Trophoblast cell (in vitro differentiated cells and primary cell): ENCODE measurements around the gene GTF2F2.

Experiments
- DNase-seq, 2 donors: peaks; one replicate each; pipeline ENCODE4 v3.0.0-alpha.2; 2016
- H2AFZ ChIP-seq: 2 replicates; pipeline ENCODE4 v1.6.1; 2013; ENCODE audit warnings: low read length, moderate library complexity, mild to moderate bottlenecking; ENCODE audit not compliant: insufficient read depth, poor library complexity
- H2AK5ac ChIP-seq: 2 replicates; pipeline ENCODE4 v1.6.1; 2013; ENCODE audit warnings: mild to moderate bottlenecking, low read length
- H2BK120ac ChIP-seq: 2 replicates; pipeline ENCODE4 v1.6.1; 2013; ENCODE audit warnings: low read length, mild to moderate bottlenecking, moderate library complexity; ENCODE audit not compliant: insufficient read depth, poor library complexity
- H2BK12ac ChIP-seq: 2 replicates; pipeline ENCODE4 v1.6.1; 2013; ENCODE audit warnings: mild to moderate bottlenecking, low read length, moderate library complexity
- H2BK5ac ChIP-seq: 2 replicates; pipeline ENCODE4 v1.6.1; 2013; ENCODE audit warnings: low read length, low read depth, moderate library complexity, mild to moderate bottlenecking; ENCODE audit not compliant: poor library complexity
- H3K14ac ChIP-seq: 2 replicates; pipeline ENCODE4 v1.6.1; 2013; ENCODE audit warnings: mild to moderate bottlenecking, low read length
- H3K18ac ChIP-seq: 2 replicates; pipeline ENCODE4 v1.6.1; 2013; ENCODE audit warnings: mild to moderate bottlenecking, low read length
- H3K23ac ChIP-seq: 2 replicates; pipeline ENCODE4 v1.6.1; 2013; ENCODE audit warnings: low read length
- H3K27ac ChIP-seq: 2 replicates; pipeline ENCODE4 v1.5.1; 2013; ENCODE audit warnings: low read depth, mild to moderate bottlenecking, inconsistent platforms, low read length, moderate library complexity
- H3K27me3 ChIP-seq: 2 replicates; pipeline ENCODE4 v1.6.1; 2013; ENCODE audit warnings: inconsistent platforms, mild to moderate bottlenecking, low read length, moderate library complexity; ENCODE audit not compliant: insufficient read depth
- H3K36me3 ChIP-seq, 2 experiments: 1 replicate in 1 of 2; 2 replicates in 1 of 2; pipeline ENCODE4 v1.6.1; 2013; ENCODE audit warnings: low read length in 2 of 2, mild to moderate bottlenecking in 2 of 2, moderate library complexity in 1 of 2; ENCODE audit not compliant: insufficient read depth in 2 of 2, control insufficient read depth in 1 of 2
- H3K4ac ChIP-seq: 2 replicates; pipeline ENCODE4 v1.6.1; 2013; ENCODE audit warnings: low read depth, mild to moderate bottlenecking, low read length, moderate library complexity
- H3K4me1 ChIP-seq, 2 experiments: 1 replicate in 1 of 2; 2 replicates in 1 of 2; pipeline ENCODE4 v1.6.1; 2013; ENCODE audit warnings: low read length in 2 of 2, mild to moderate bottlenecking in 2 of 2, moderate library complexity in 1 of 2; ENCODE audit not compliant: insufficient read depth in 2 of 2, control insufficient read depth in 1 of 2
- H3K4me2 ChIP-seq: 2 replicates; pipeline ENCODE4 v1.6.1; 2013; ENCODE audit warnings: inconsistent platforms, mild to moderate bottlenecking, low read length, moderate library complexity
- H3K4me3 ChIP-seq: 2 replicates; pipeline ENCODE4 v1.5.1; 2013; ENCODE audit warnings: mild to moderate bottlenecking, low read depth, low read length, inconsistent platforms
- H3K79me1 ChIP-seq: one replicate; pipeline ENCODE4 v1.6.1; 2013; ENCODE audit warnings: low read length
- H3K79me2 ChIP-seq: 2 replicates; pipeline ENCODE4 v1.6.1; 2013; ENCODE audit warnings: low read length, mild to moderate bottlenecking; ENCODE audit not compliant: control insufficient read depth, insufficient read depth, poor library complexity
- H3K9ac ChIP-seq: 2 replicates; pipeline ENCODE4 v1.6.1; 2013; ENCODE audit warnings: mild to moderate bottlenecking, low read length
- H3K9me3 ChIP-seq: 2 replicates; pipeline ENCODE4 v1.6.1; 2013; ENCODE audit warnings: low read depth, mild to moderate bottlenecking, control low read depth, inconsistent platforms, low read length; ENCODE audit not compliant: insufficient read depth
- H4K12ac ChIP-seq: 2 replicates; pipeline ENCODE4 v1.6.1; 2013; ENCODE audit warnings: low read depth, mild to moderate bottlenecking, low read length, moderate library complexity
- H4K8ac ChIP-seq: 2 replicates; pipeline ENCODE4 v1.6.1; 2013; ENCODE audit warnings: low read depth, mild to moderate bottlenecking, low read length, moderate library complexity
- H4K91ac ChIP-seq: one replicate; pipeline ENCODE4 v1.6.1; 2013; ENCODE audit warnings: low read depth, mild to moderate bottlenecking, low read length, moderate library complexity
- WGBS: extraction: QIAGEN DNeasy Blood & Tissue Kit; methylation state at CpG from one replicate; pipeline ENCODE4 v1.1.7; 2013; ENCODE audit warnings: missing lambda C conversion rate; ENCODE audit not compliant: insufficient read length, insufficient coverage; ENCODE audit errors: extremely low coverage; 5-methylcytosine and 5-hydroxymethylcytosine counted together

GTF2F2 gene

GRCh38 chr13:45082964-45083363 is 37.3 kb upstream of the GTF2F2 start:
- no peak overlapping the region for H2BK12ac ChIP-seq
- no peak overlapping the region for H3K18ac ChIP-seq
- no peak overlapping the region for H3K4me3 ChIP-seq
- no peaks in the 10 kb centered on the region for H3K79me2 ChIP-seq
- no peak overlapping the region for H2BK120ac ChIP-seq
- H3K23ac ChIP-seq: no peak overlapping the region
- no CpG with 5 or more reads among the region's 6 CpGs for WGBS
- H2AK5ac ChIP-seq: no peak overlapping the region
- H3K4me1 ChIP-seq: no peaks in the 10 kb centered on the region
- H3K14ac ChIP-seq: no peak overlapping the region
- DNase-seq: no peak
- H3K36me3 ChIP-seq: no peaks in the 10 kb centered on the region
- H4K12ac ChIP-seq: no peak overlapping the region
- H2BK5ac ChIP-seq: no peak overlapping the region
- no peak overlapping the region for H4K91ac ChIP-seq
- H3K79me1 ChIP-seq: no peaks in the 10 kb centered on the region
- H2AFZ ChIP-seq: no peak overlapping the region
- no peak overlapping the region for H3K9ac ChIP-seq
- no peak overlapping the region for H3K27ac ChIP-seq
- H3K4me2 ChIP-seq: no peak overlapping the region
- H3K27me3 ChIP-seq: no peaks in the 10 kb centered on the region
- no peak overlapping the region for H4K8ac ChIP-seq
- H3K9me3 ChIP-seq: no peaks in the 10 kb centered on the region
- H3K4ac ChIP-seq: no peak overlapping the region

GRCh38 chr13:45084515-45084914 is 35.8 kb upstream of the GTF2F2 start:
- no peak for DNase-seq
- Histone ChIP-seq H2AFZ (no peak overlapping the region), H3K23ac (no peak overlapping the region), H3K79me2 (no peaks in the 10 kb centered on the region), H3K9me3 (no peaks in the 10 kb centered on the region), H3K36me3 (no peaks in the 10 kb centered on the region), H3K9ac (no peak overlapping the region), H3K4ac (no peak overlapping the region), H4K12ac (no peak overlapping the region), H4K8ac (no peak overlapping the region), H3K4me3 (no peak overlapping the region), H2BK12ac (no peak overlapping the region), H3K79me1 (no peaks in the 10 kb centered on the region), H3K4me2 (no peak overlapping the region), H2AK5ac (no peak overlapping the region), H3K27me3 (no peaks in the 10 kb centered on the region), H3K27ac (no peak overlapping the region), H2BK5ac (no peak overlapping the region), H3K4me1 (no peaks in the 10 kb centered on the region), H2BK120ac (no peak overlapping the region), H3K18ac (no peak overlapping the region), H4K91ac (no peak overlapping the region), H3K14ac (no peak overlapping the region)

GRCh38 chr13:45086484-45086883 is 33.8 kb upstream of the GTF2F2 start:
- Histone ChIP-seq H3K23ac (no peak overlapping the region), H3K9me3 (no peaks in the 10 kb centered on the region), H3K4ac (no peak overlapping the region), H3K14ac (no peak overlapping the region), H2BK12ac (no peak overlapping the region), H2BK120ac (no peak overlapping the region), H3K36me3 (no peaks in the 10 kb centered on the region), H3K9ac (no peak overlapping the region), H2BK5ac (no peak overlapping the region), H4K12ac (no peak overlapping the region), H3K18ac (no peak overlapping the region), H4K91ac (no peak overlapping the region), H4K8ac (no peak overlapping the region), H3K79me2 (no peaks in the 10 kb centered on the region), H3K4me2 (no peak overlapping the region), H3K4me3 (no peak overlapping the region), H3K27me3 (no peaks in the 10 kb centered on the region), H2AK5ac (no peak overlapping the region), H3K27ac (no peak overlapping the region), H3K79me1 (no peaks in the 10 kb centered on the region), H2AFZ (no peak overlapping the region), H3K4me1 (no peaks in the 10 kb centered on the region)
- no peak for DNase-seq
- WGBS: no CpG with 5 or more reads among the region's 3 CpGs

DNA sequence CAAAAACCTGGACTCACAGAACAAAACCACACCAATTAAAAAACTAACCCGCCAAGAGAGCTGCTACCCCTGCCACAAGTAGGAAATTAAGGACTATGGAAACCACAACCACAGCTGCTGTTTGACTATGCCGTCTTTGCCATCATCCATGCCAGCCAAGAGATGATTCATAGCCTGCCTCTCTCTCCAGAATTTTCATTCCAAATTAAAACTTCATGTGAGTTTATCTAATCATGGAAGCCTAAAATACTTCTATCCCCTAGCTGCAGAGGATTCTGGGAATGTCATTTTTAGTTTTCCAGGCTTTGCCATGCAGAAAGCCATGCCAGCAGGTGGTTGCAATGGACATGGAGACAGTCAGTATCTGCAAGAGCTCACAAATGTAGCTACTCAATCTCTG is 27.6 kb upstream of the GTF2F2 start:
- H3K9me3 ChIP-seq: no peaks in the 10 kb centered on the region
- H3K79me1 ChIP-seq: no peaks in the 10 kb centered on the region
- H3K4ac ChIP-seq: no peak overlapping the region
- H2AK5ac ChIP-seq: no peak overlapping the region
- H3K18ac ChIP-seq: no peak overlapping the region
- no peaks in the 10 kb centered on the region for H3K27me3 ChIP-seq
- H3K27ac ChIP-seq: no peak overlapping the region
- H3K79me2 ChIP-seq: no peaks in the 10 kb centered on the region
- H3K4me1 ChIP-seq: no peaks in the 10 kb centered on the region
- no peak overlapping the region for H3K14ac ChIP-seq
- H4K12ac ChIP-seq: no peak overlapping the region
- H4K8ac ChIP-seq: no peak overlapping the region
- WGBS: no CpG with 5 or more reads among the region's 2 CpGs
- H3K4me2 ChIP-seq: no peak overlapping the region
- no peak overlapping the region for H2AFZ ChIP-seq
- no peak overlapping the region for H2BK12ac ChIP-seq
- H3K23ac ChIP-seq: no peak overlapping the region
- no peak for DNase-seq
- H3K36me3 ChIP-seq: no peaks in the 10 kb centered on the region
- H2BK120ac ChIP-seq: no peak overlapping the region
- H3K9ac ChIP-seq: no peak overlapping the region
- no peak overlapping the region for H2BK5ac ChIP-seq
- no peak overlapping the region for H3K4me3 ChIP-seq
- H4K91ac ChIP-seq: no peak overlapping the region
